Keratinocyte (primary cell): ENCODE results near the gene SPATS2. TPM values are rescaled to one million over a fixed set of nuclear protein-coding genes. Genes with fewer than 3 reads are reported as not detected.

Experiments used
- DNase-seq: peaks from one replicate; pipeline ENCODE4 v3.0.0-alpha.2; 2011; ENCODE audit warnings: low read depth, missing footprints, low spot score
- FAIRE-seq: peaks from 2 replicates; lab custom pipeline; 2011; peaks lifted over from hg19 to GRCh38; lab: Jason Lieb, UNC
- H2AFZ ChIP-seq: 2 replicates; pipeline ENCODE4 v1.6.0; 2012; ENCODE audit warnings: low read length, control low read depth, inconsistent platforms; ENCODE audit not compliant: control insufficient read depth
- H3K27ac ChIP-seq: 2 replicates; pipeline ENCODE4 v1.5.1; 2011; ENCODE audit warnings: low read length; ENCODE audit not compliant: control insufficient read depth, insufficient read depth
- H3K27me3 ChIP-seq: 3 replicates; pipeline ENCODE4 v1.6.0; 2011; ENCODE audit warnings: low read length; ENCODE audit not compliant: control insufficient read depth, insufficient read depth; ENCODE audit errors: extremely low read depth
- H3K36me3 ChIP-seq, 2 experiments: 2 replicates in 1 of 2; 3 replicates in 1 of 2; pipeline ENCODE4 v1.5.1; 2011; ENCODE audit warnings: low read length in 2 of 2, mild to moderate bottlenecking in 1 of 2; ENCODE audit not compliant: control insufficient read depth in 2 of 2, insufficient read depth in 2 of 2; ENCODE audit errors: extremely low read depth in 1 of 2
- H3K4me1 ChIP-seq: 3 replicates; pipeline ENCODE4 v1.5.1; 2011; ENCODE audit warnings: low read length; ENCODE audit not compliant: control insufficient read depth, insufficient read depth; ENCODE audit errors: extremely low read depth
- H3K4me2 ChIP-seq: 3 replicates; pipeline ENCODE4 v1.6.0; 2011; ENCODE audit warnings: low read depth, low read length; ENCODE audit not compliant: control insufficient read depth, insufficient read depth; ENCODE audit errors: extremely low read depth
- H3K4me3 ChIP-seq, 3 experiments: fragments of 200-600 bp in 1 of 3; sonication (generic) in 1 of 3; 2 replicates in 2 of 3; 3 replicates in 1 of 3; pipeline ENCODE4 v1.5.1; 2011 to 2016; ENCODE audit warnings: low read length in 3 of 3, mild to moderate bottlenecking in 3 of 3, control low read depth in 2 of 3, inconsistent platforms in 1 of 3, low read depth in 1 of 3, mixed read lengths in 1 of 3, mixed run types in 1 of 3, moderate library complexity in 1 of 3; ENCODE audit not compliant: control insufficient read depth in 2 of 3, insufficient read depth in 2 of 3; ENCODE audit errors: extremely low read depth in 1 of 3
- H3K79me2 ChIP-seq: 2 replicates; pipeline ENCODE4 v1.6.0; 2012; ENCODE audit warnings: low read length; ENCODE audit not compliant: control insufficient read depth, insufficient read depth
- H3K9ac ChIP-seq: 3 replicates; pipeline ENCODE4 v1.6.0; 2011; ENCODE audit warnings: low read length; ENCODE audit not compliant: control insufficient read depth, insufficient read depth; ENCODE audit errors: extremely low read depth
- H3K9me1 ChIP-seq: 3 replicates; pipeline ENCODE4 v1.6.0; 2011; ENCODE audit warnings: low read length; ENCODE audit not compliant: control insufficient read depth, insufficient read depth; ENCODE audit errors: extremely low read depth
- H3K9me3 ChIP-seq: 2 replicates; pipeline ENCODE4 v1.5.1; 2012; ENCODE audit warnings: low read depth, low read length; ENCODE audit not compliant: control insufficient read depth
- H4K20me1 ChIP-seq: 3 replicates; pipeline ENCODE4 v1.6.0; 2011; ENCODE audit warnings: low read length; ENCODE audit not compliant: control insufficient read depth, insufficient read depth; ENCODE audit errors: extremely low read depth
- CTCF ChIP-seq, 3 experiments: IDR thresholded peaks in 1 of 3; conservative IDR thresholded peaks in 1 of 3; optimal IDR thresholded peaks in 1 of 3; 2 replicates in 2 of 3; 3 replicates in 1 of 3; pipeline versions ENCODE3 to v1.5.1; 2011; ENCODE audit warnings: low read length in 3 of 3, mild to moderate bottlenecking in 3 of 3, moderate library complexity in 2 of 3, control low read depth in 1 of 3, inconsistent platforms in 1 of 3; ENCODE audit not compliant: insufficient read depth in 2 of 3; ENCODE audit errors: extremely low read depth in 1 of 3
- EZH2 ChIP-seq: IDR thresholded peaks from one replicate; pipeline ENCODE4 v1.6.1; 2012; ENCODE audit warnings: inconsistent platforms, mild to moderate bottlenecking, low read length, moderate library complexity
- dilution Hi-C: fragments of 300-500 bp; cut with MboI; formaldehyde crosslinking; loops from one replicate; pipeline ENCODE4 v1.7.0; 2020; ENCODE audit warnings: low sequenced_read_pairs; ENCODE audit not compliant: extremely low pct_ligation_motif_present
- polyA plus RNA-seq, 5 experiments: library from polyadenylated mRNA; depleted of rRNA in 3 of 5; stranded (reverse) in 3 of 5; stranded (forward) in 1 of 5; unstranded in 1 of 5; fragments of >200 nt; gene quantifications; 1 replicate in 1 of 5; 2 replicates in 3 of 5; 3 replicates in 1 of 5; pipeline versions ENCODE4 v1.2.1 to v1.2.3, GENCODE V29; 2011 to 2012; ENCODE audit warnings: missing spikeins in 2 of 5, low read depth in 1 of 5, low replicate concordance in 1 of 5

Gene SPATS2
- polyA plus RNA-seq, 1 donor (not counting 4 experiments of a cell fraction or from before 2014, with no cell fraction given), result 47.9 TPM

GRCh38 chr12:49330631-49331379 is 36.5 kb upstream of the SPATS2 start:
- Histone ChIP-seq H2AFZ (no peak overlapping the region), H3K36me3 (peaks cover 2 to 24% of the 10 kb centered on the region in 2 experiments), H3K4me1 (peaks cover 5% of the 10 kb centered on the region), H3K27ac (no peak overlapping the region), H3K9me1 (no peaks in the 10 kb centered on the region), H3K9ac (no peak overlapping the region), H3K4me2 (no peak overlapping the region), H3K79me2 (no peaks in the 10 kb centered on the region), H4K20me1 (no peaks in the 10 kb centered on the region), H3K9me3 (no peaks in the 10 kb centered on the region), H3K27me3 (no peaks in the 10 kb centered on the region), H3K4me3 (no peak overlapping the region)
- TF ChIP-seq EZH2 (no peak), CTCF (optimal IDR thresholded peaks at IDR 0.05 in 1 of 3, IDR thresholded peaks at IDR 0.05 in 1 of 3, conservative IDR thresholded peaks at IDR 0.05 in 1 of 3; ENCODE audit: extremely low read depth in 1 of 3, insufficient read depth in 2 of 3, low read length in 3 of 3) (no peak)
- dilution Hi-C loops, result no loop called here
- no peak for FAIRE-seq
- no peak for DNase-seq

GRCh38 chr12:49331380-49332222 is 35.7 kb upstream of the SPATS2 start:
- no peak for DNase-seq
- no peaks in the 10 kb centered on the region for H3K9me3 ChIP-seq
- H3K27ac ChIP-seq, result no peak overlapping the region
- H3K79me2 ChIP-seq, result no peaks in the 10 kb centered on the region
- H3K27me3 ChIP-seq, result peaks cover 4% of the 10 kb centered on the region
- no peak overlapping the region for H3K9ac ChIP-seq
- no peak overlapping the region for H2AFZ ChIP-seq
- no peak overlapping the region for H3K4me3 ChIP-seq
- peaks cover 2 to 16% of the 10 kb centered on the region in 2 experiments for H3K36me3 ChIP-seq
- no peaks in the 10 kb centered on the region for H3K9me1 ChIP-seq
- H4K20me1 ChIP-seq, result no peaks in the 10 kb centered on the region
- H3K4me1 ChIP-seq, result peaks cover 6% of the 10 kb centered on the region
- dilution Hi-C loops, result no loop called here
- no peak overlapping the region for H3K4me2 ChIP-seq
- TF ChIP-seq CTCF (optimal IDR thresholded peaks at IDR 0.05 in 1 of 3, IDR thresholded peaks at IDR 0.05 in 1 of 3, conservative IDR thresholded peaks at IDR 0.05 in 1 of 3; ENCODE audit: extremely low read depth in 1 of 3, insufficient read depth in 2 of 3, low read length in 3 of 3), result peak; percentile 82 to 85 (median 84)
- no peak for TF ChIP-seq EZH2
- FAIRE-seq, result peak; percentile 59
